A549 (cell line): ENCODE measurements around the gene HSPBP1. TPM values are rescaled to one million over a fixed set of nuclear protein-coding genes. Genes with fewer than 3 reads are reported as not detected.

Source experiments
- ATAC-seq, 2 experiments: fragments of 200-7000 bp in 1 of 2; fragments of >200 bp in 1 of 2; cut with Nextera tagmentation in 1 of 2; cut with Tn5 transposase in 1 of 2; 3 replicates each; pipeline versions ENCODE4 v1.8.0 to v1.9.1; 2018 to 2020; ENCODE audit warnings: mild to moderate bottlenecking in 1 of 2, moderate library complexity in 1 of 2
- CTCF ChIA-PET: fragments of 300-600 bp; sonication (Branson Sonifier 250); formaldehyde crosslinking; extraction: SDS; loops from one replicate; lab custom pipeline; 2021; ENCODE audit warnings: antibody characterized with exemption, inconsistent platforms; lab: Yijun Ruan, JAX
- POLR2A ChIA-PET: fragments of 350-600 bp; formaldehyde crosslinking; extraction: SDS; loops from one replicate; lab custom pipeline; 2021; ENCODE audit warnings: antibody characterized with exemption, inconsistent platforms; lab: Yijun Ruan, JAX
- DNase-seq, 2 experiments: peaks; one replicate each; pipeline versions ENCODE4 v3.0.0 to v3.0.0-alpha.2; 2011 to 2016; ENCODE audit warnings: low read depth in 1 of 2, low spot score in 1 of 2
- FAIRE-seq: peaks from 2 replicates; lab custom pipeline; 2011; peaks lifted over from hg19 to GRCh38; lab: Jason Lieb, UNC
- H3K27ac ChIP-seq, 2 experiments: fragments of >200 bp; sonication (Bioruptor Twin); formaldehyde crosslinking; 3 replicates each; pipeline ENCODE4 v1.5.1; 2016 to 2017
- H3K4me1 ChIP-seq: fragments of >200 bp; sonication (Bioruptor Twin); formaldehyde crosslinking; 3 replicates; pipeline ENCODE4 v1.6.1; 2016
- H3K4me2 ChIP-seq: fragments of >200 bp; sonication (Bioruptor Twin); formaldehyde crosslinking; 3 replicates; pipeline ENCODE4 v1.6.1; 2016
- H3K4me3 ChIP-seq: fragments of >200 bp; sonication (Bioruptor Twin); formaldehyde crosslinking; 3 replicates; pipeline ENCODE4 v1.5.1; 2016
- H3K9me3 ChIP-seq: fragments of >200 bp; sonication (Bioruptor Twin); formaldehyde crosslinking; 3 replicates; pipeline ENCODE4 v1.6.1; 2016
- ATOH8 ChIP-seq: fragments of 250-450 bp; sonication (Bioruptor Pico); IDR thresholded peaks from 2 replicates; pipeline ENCODE4 v1.5.0; 2020; ENCODE audit warnings: low read depth, mild to moderate bottlenecking, moderate library complexity
- BHLHE40 ChIP-seq: IDR thresholded peaks from 2 replicates; pipeline ENCODE4 v1.6.1; 2012; ENCODE audit warnings: low read depth, low read length, inconsistent platforms
- CBX2 ChIP-seq: fragments of 200-600 bp; sonication (generic); IDR thresholded peaks from 2 replicates; pipeline ENCODE4 v1.6.1; 2016; ENCODE audit warnings: low read depth, mild to moderate bottlenecking, borderline replicate concordance
- CBX8 ChIP-seq: fragments of 200-600 bp; sonication (generic); IDR thresholded peaks from 2 replicates; pipeline ENCODE4 v1.6.1; 2016
- EHMT2 ChIP-seq: fragments of 200-600 bp; sonication (generic); IDR thresholded peaks from 2 replicates; pipeline ENCODE4 v1.6.1; 2016; ENCODE audit warnings: antibody characterized with exemption, low read depth, mild to moderate bottlenecking, moderate library complexity
- FOSB ChIP-seq: fragments of 250-450 bp; sonication (Bioruptor Pico); IDR thresholded peaks from 2 replicates; pipeline ENCODE4 v1.5.0; 2020; ENCODE audit warnings: mild to moderate bottlenecking, moderate library complexity
- FOSL2 ChIP-seq, 2 experiments: fragments of 450-650 bp in 1 of 2; fragments of >200 bp in 1 of 2; sonication (Bioruptor Twin) in 1 of 2; formaldehyde crosslinking; IDR thresholded peaks; 2 replicates each; pipeline versions ENCODE4 v1.5.0 to v1.6.1; 2016 to 2020; ENCODE audit warnings: mild to moderate bottlenecking in 1 of 2, moderate library complexity in 1 of 2
- HDAC2 ChIP-seq: fragments of 200-600 bp; sonication (generic); IDR thresholded peaks from 2 replicates; pipeline ENCODE4 v1.6.1; 2016
- HMGXB4 ChIP-seq: fragments of 250-450 bp; sonication (Bioruptor Pico); IDR thresholded peaks from 2 replicates; pipeline ENCODE4 v1.5.0; 2021; ENCODE audit warnings: mild to moderate bottlenecking, moderate library complexity, borderline replicate concordance
- HOXA7 ChIP-seq: fragments of 250-450 bp; sonication (Bioruptor Pico); IDR thresholded peaks from 2 replicates; pipeline ENCODE4 v1.5.0; 2020; ENCODE audit warnings: mild to moderate bottlenecking, moderate library complexity
- HOXB13 ChIP-seq: fragments of 250-450 bp; sonication (Bioruptor Pico); IDR thresholded peaks from 2 replicates; pipeline ENCODE4 v1.5.0; 2020; ENCODE audit warnings: low read depth, mild to moderate bottlenecking, moderate library complexity
- HOXB5 ChIP-seq: fragments of 250-450 bp; sonication (Bioruptor Pico); IDR thresholded peaks from 2 replicates; pipeline ENCODE4 v1.5.0; 2020; ENCODE audit warnings: mild to moderate bottlenecking, moderate library complexity
- JUNB ChIP-seq: fragments of >200 bp; sonication (Bioruptor Twin); formaldehyde crosslinking; IDR thresholded peaks from 2 replicates; pipeline ENCODE4 v1.6.1; 2016
- MAFK ChIP-seq: fragments of 450-650 bp; IDR thresholded peaks from 2 replicates; pipeline ENCODE4 v1.6.1; 2014; ENCODE audit not compliant: partially characterized antibody
- MAX ChIP-seq: IDR thresholded peaks from 2 replicates; pipeline ENCODE4 v1.6.1; 2012
- NFE2L2 ChIP-seq: fragments of 150-350 bp; conservative IDR thresholded peaks from 2 replicates; pipeline ENCODE4 v1.6.1; 2014; ENCODE audit warnings: low read length
- POLR2AphosphoS2 ChIP-seq: conservative IDR thresholded peaks from 2 replicates; pipeline ENCODE4 v1.6.1; 2012; ENCODE audit warnings: low read length, improper control_type of control experiment, inconsistent platforms
- RFX5 ChIP-seq: fragments of 450-650 bp; IDR thresholded peaks from 2 replicates; pipeline ENCODE4 v1.7.1; 2014; ENCODE audit warnings: antibody characterized with exemption, mild to moderate bottlenecking, moderate library complexity
- SMC3 ChIP-seq: fragments of >200 bp; sonication (Bioruptor Twin); formaldehyde crosslinking; IDR thresholded peaks from 3 replicates; pipeline ENCODE4 v1.6.1; 2018; ENCODE audit warnings: inconsistent platforms
- SREBF2 ChIP-seq: fragments of 450-650 bp; IDR thresholded peaks from 2 replicates; pipeline ENCODE4 v1.6.1; 2014; ENCODE audit warnings: mild to moderate bottlenecking, moderate library complexity
- TFCP2L1 ChIP-seq: fragments of 250-450 bp; sonication (Bioruptor Pico); IDR thresholded peaks from 2 replicates; pipeline ENCODE4 v1.5.0; 2021; ENCODE audit warnings: mild to moderate bottlenecking
- ZNF302 ChIP-seq: fragments of 250-450 bp; sonication (Bioruptor Pico); IDR thresholded peaks from 2 replicates; pipeline ENCODE4 v1.9.0; 2021; ENCODE audit warnings: inconsistent platforms, mild to moderate bottlenecking, moderate library complexity
- WGBS: methylation state at CpG from one replicate; pipeline ENCODE4 v1.1.6; 2017; ENCODE audit errors: missing lambda C conversion rate; 5-methylcytosine and 5-hydroxymethylcytosine counted together
- polyA plus RNA-seq, 4 experiments: library from polyadenylated mRNA; depleted of rRNA in 3 of 4; stranded (reverse); fragments of >200 nt; fragmentation: RNase III in 1 of 4; extraction: RNeasy Plus Mini Kit Qiagen cat#74134 plus additional on column Dnase treatment in 1 of 4; gene quantifications; 2 replicates in 3 of 4; 3 replicates in 1 of 4; pipeline ENCODE4 v1.2.3, GENCODE V29; 2011 to 2017

HSPBP1 gene
- polyA plus RNA-seq, 2 of the 4 experiments (the other 2 are of a cell fraction): 52.1 to 121 TPM

GRCh38 chr19:55241935-55242464 is 37.9 kb downstream of the HSPBP1 start:
- Histone ChIP-seq H3K9me3 (no peaks in the 10 kb centered on the region), H3K4me2 (no peak overlapping the region), H3K4me1 (no peaks in the 10 kb centered on the region), H3K27ac (no peak overlapping the region), H3K4me3 (no peak overlapping the region)
- ChIA-PET POLR2A (no interaction called here), CTCF (interaction anchor here (1.1 to 3.1 kb wide), 6 partner anchors 9 to 176 kb away, joined by 3 to 13 read pairs (median 4); no protein-coding TSS in a partner anchor)
- FAIRE-seq (no peak), ATAC-seq (no peak), DNase-seq (no peak)
- WGBS: 97% methylated on average over 14 of the region's 16 CpGs
- TF ChIP-seq ATOH8 (CRISPR knock-in tag) (no peak), FOSB (no peak), HOXB5 (CRISPR knock-in tag) (no peak), MAFK (no peak), EHMT2 (no peak), CBX2 (no peak), HDAC2 (no peak), ZNF302 (CRISPR knock-in tag) (no peak)

GRCh38 chr19:55241143-55241934 is 38.6 kb downstream of the HSPBP1 start:
- POLR2A ChIA-PET: no interaction called here
- CTCF ChIA-PET: interaction anchor here (1.1 to 1.8 kb wide), 5 partner anchors 10 to 100 kb away, joined by 3 to 6 read pairs (median 4); no protein-coding TSS in a partner anchor
- FAIRE-seq: no peak
- Histone ChIP-seq H3K4me2 (no peak overlapping the region), H3K4me1 (no peaks in the 10 kb centered on the region), H3K27ac (no peak overlapping the region), H3K4me3 (no peak overlapping the region), H3K9me3 (no peaks in the 10 kb centered on the region)
- no peak for DNase-seq
- no peak for TF ChIP-seq SREBF2
- no peak for TF ChIP-seq FOSL2 (IDR thresholded peaks at IDR 0.05)
- no peak for TF ChIP-seq FOSL2 (CRISPR knock-in tag; IDR thresholded peaks at IDR 0.05)
- TF ChIP-seq ZNF302 (CRISPR knock-in tag): no peak
- TF ChIP-seq POLR2AphosphoS2: no peak
- no peak for TF ChIP-seq HMGXB4
- no peak for TF ChIP-seq ATOH8 (CRISPR knock-in tag)
- no peak for TF ChIP-seq HOXA7 (CRISPR knock-in tag)
- TF ChIP-seq MAX: no peak
- TF ChIP-seq RFX5: no peak
- no peak for TF ChIP-seq CBX8
- TF ChIP-seq SMC3: no peak
- TF ChIP-seq NFE2L2: no peak
- no peak for TF ChIP-seq BHLHE40
- TF ChIP-seq TFCP2L1: no peak
- no peak for TF ChIP-seq FOSB
- no peak for TF ChIP-seq HOXB13 (CRISPR knock-in tag)
- no peak for TF ChIP-seq JUNB
- WGBS: 91% methylated on average over 32 of the region's 37 CpGs
- no peak for ATAC-seq
